HepG2 (cell line): ENCODE measurements around the gene RBM12. TPM values are rescaled to one million over a fixed set of nuclear protein-coding genes. Genes with fewer than 3 reads are reported as not detected.

ENCODE experiments used
- AHDC1 ChIP-seq: sonication (generic); formaldehyde crosslinking; IDR thresholded peaks from 2 replicates; pipeline ENCODE4 v1.5.1; 2020; ENCODE audit warnings: mild to moderate bottlenecking, missing genetic modification reagents, borderline replicate concordance
- CCAR2 ChIP-seq: fragments of 200-400 bp; formaldehyde crosslinking; optimal IDR thresholded peaks from 2 replicates; pipeline ENCODE3; 2018; ENCODE audit warnings: low read depth, mild to moderate bottlenecking, low read length, moderate library complexity
- CHCHD3 ChIP-seq: sonication (generic); formaldehyde crosslinking; IDR thresholded peaks from 2 replicates; pipeline ENCODE4 v1.8.0; 2022; ENCODE audit warnings: mild to moderate bottlenecking, missing genetic modification reagents, moderate library complexity
- GMEB2 ChIP-seq: IDR thresholded peaks from 2 replicates; pipeline ENCODE4 v1.6.1; 2016; ENCODE audit warnings: missing biosample characterization, missing genetic modification reagents, low read depth
- NFIB ChIP-seq: sonication (generic); formaldehyde crosslinking; IDR thresholded peaks from 2 replicates; pipeline ENCODE4 v1.9.0; 2021; ENCODE audit warnings: missing genetic modification reagents, mild to moderate bottlenecking, borderline replicate concordance
- ZNF12 ChIP-seq: sonication (generic); formaldehyde crosslinking; IDR thresholded peaks from 2 replicates; pipeline ENCODE4 v1.5.0; 2020; ENCODE audit warnings: missing genetic modification reagents
- ZNF232 ChIP-seq: sonication (generic); formaldehyde crosslinking; IDR thresholded peaks from 2 replicates; pipeline ENCODE4 v1.4.0; 2020; ENCODE audit warnings: missing genetic modification reagents, borderline replicate concordance
- ZNF788 ChIP-seq: sonication (generic); formaldehyde crosslinking; IDR thresholded peaks from 2 replicates; pipeline ENCODE4 v1.5.0; 2020; ENCODE audit warnings: mild to moderate bottlenecking, missing genetic modification reagents, borderline replicate concordance
- ZNF878 ChIP-seq: sonication (generic); formaldehyde crosslinking; IDR thresholded peaks from 2 replicates; pipeline ENCODE4 v1.8.1; 2023; ENCODE audit warnings: mild to moderate bottlenecking, missing genetic modification reagents, moderate library complexity
- polyA plus RNA-seq, 8 experiments: library from polyadenylated mRNA; depleted of rRNA in 3 of 8; stranded (reverse) in 7 of 8; unstranded in 1 of 8; fragments of >200 nt; fragmentation: Illumina TruSeq in 4 of 8; extraction: Trizol in 4 of 8; gene quantifications; 2 replicates each; pipeline versions ENCODE4 v1.2.1 to v1.2.3, GENCODE V29; 2011 to 2016; ENCODE audit warnings: low read depth in 4 of 8, missing spikeins in 1 of 8, mixed read lengths in 1 of 8; ENCODE audit not compliant: insufficient read depth in 1 of 8
- total RNA-seq, 5 experiments: library from RNA; depleted of rRNA; stranded (reverse); fragments of >200 nt; fragmentation: Illumina TruSeq; extraction: Trizol; gene quantifications; 2 replicates each; pipeline ENCODE4 v1.2.3, GENCODE V29; 2016; ENCODE audit warnings: low read depth in 1 of 5
- TF ChIP-seq, protein P1 (sequence below): sonication (generic); formaldehyde crosslinking; IDR thresholded peaks from 2 replicates; pipeline ENCODE4 v1.9.0; 2021; ENCODE audit warnings: missing genetic modification reagents, mild to moderate bottlenecking, borderline replicate concordance
- TF ChIP-seq, protein P2 (sequence below): sonication (generic); formaldehyde crosslinking; IDR thresholded peaks from 2 replicates; pipeline ENCODE4 v1.4.0; 2020; ENCODE audit warnings: missing genetic modification reagents, borderline replicate concordance
- TF ChIP-seq, protein P3 (sequence below): sonication (generic); formaldehyde crosslinking; IDR thresholded peaks from 2 replicates; pipeline ENCODE4 v1.4.0; 2020; ENCODE audit warnings: missing genetic modification reagents
- TF ChIP-seq, protein P4 (sequence below): sonication (generic); formaldehyde crosslinking; IDR thresholded peaks from 2 replicates; pipeline ENCODE4 v1.5.0; 2020; ENCODE audit warnings: missing genetic modification reagents

RBM12 gene
- total and polyA plus RNA-seq, 2 of the 13 experiments (the other 11 are each of a cell fraction or from before 2014, with no cell fraction given), result 97.9 to 104 TPM

DNA sequence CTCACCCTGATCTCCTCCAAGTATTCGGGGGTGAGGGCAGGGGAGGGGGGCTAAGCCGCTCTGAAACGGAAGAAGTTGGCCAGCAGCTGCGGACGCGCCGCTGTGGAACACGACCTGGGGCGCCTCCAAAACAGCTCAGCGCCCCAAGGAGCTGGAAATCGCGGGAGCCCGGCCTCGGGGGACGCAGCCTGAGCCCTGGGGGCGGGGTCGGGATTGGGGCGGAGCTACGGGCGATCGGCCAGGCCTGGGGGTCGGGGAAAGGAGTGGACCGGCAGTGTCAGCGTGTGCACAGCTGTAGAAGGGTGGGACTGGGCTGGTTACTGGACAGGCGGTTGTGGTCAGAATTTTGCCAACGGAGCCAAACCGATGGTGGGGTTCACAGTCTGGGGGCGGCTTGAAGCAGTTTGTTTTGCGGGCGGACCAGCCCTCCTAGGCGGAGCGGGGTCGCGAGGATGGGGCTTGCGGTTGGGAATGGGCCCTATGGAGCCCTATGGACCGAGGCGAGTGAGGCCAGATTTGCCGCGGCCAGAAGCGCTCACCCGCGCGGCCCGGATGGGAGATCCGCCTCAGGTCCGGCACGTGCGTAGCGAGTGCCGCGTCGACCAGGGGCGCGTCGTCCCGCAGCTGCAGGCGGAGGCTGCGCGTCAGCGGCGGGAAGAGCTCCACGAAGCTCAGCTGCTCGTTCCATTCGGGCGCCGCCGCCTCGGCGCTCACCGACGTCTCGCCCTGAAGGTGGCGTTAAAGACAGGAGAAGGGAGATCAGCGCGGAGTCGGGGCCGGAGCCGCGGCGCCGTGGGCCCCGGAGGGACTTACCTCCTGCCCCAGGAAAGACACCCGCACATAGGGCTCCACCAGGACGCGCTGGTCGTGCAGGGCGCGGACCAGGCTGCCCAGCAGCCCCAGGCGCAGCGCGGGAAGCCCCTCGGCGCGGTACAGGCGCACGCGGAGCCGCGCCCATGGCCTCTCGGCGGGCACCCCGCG is 63.4 kb downstream of the RBM12 start (continued):
- no peak for TF ChIP-seq GMEB2 (CRISPR knock-in tag)
- no peak for TF ChIP-seq AHDC1 (CRISPR knock-in tag)
- peak; percentile 56; the same call in 1 of the 2 replicates for TF ChIP-seq ZNF12
- TF ChIP-seq, protein P1, sequence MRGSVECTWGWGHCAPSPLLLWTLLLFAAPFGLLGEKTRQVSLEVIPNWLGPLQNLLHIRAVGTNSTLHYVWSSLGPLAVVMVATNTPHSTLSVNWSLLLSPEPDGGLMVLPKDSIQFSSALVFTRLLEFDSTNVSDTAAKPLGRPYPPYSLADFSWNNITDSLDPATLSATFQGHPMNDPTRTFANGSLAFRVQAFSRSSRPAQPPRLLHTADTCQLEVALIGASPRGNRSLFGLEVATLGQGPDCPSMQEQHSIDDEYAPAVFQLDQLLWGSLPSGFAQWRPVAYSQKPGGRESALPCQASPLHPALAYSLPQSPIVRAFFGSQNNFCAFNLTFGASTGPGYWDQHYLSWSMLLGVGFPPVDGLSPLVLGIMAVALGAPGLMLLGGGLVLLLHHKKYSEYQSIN (CRISPR knock-in tag), result no peak
- no peak for TF ChIP-seq ZNF878
- TF ChIP-seq, protein P2, sequence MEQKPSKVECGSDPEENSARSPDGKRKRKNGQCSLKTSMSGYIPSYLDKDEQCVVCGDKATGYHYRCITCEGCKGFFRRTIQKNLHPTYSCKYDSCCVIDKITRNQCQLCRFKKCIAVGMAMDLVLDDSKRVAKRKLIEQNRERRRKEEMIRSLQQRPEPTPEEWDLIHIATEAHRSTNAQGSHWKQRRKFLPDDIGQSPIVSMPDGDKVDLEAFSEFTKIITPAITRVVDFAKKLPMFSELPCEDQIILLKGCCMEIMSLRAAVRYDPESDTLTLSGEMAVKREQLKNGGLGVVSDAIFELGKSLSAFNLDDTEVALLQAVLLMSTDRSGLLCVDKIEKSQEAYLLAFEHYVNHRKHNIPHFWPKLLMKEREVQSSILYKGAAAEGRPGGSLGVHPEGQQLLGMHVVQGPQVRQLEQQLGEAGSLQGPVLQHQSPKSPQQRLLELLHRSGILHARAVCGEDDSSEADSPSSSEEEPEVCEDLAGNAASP (CRISPR knock-in tag), result no peak
- 0 out of 2 replicates have a peak, but pooled peaks have one; percentile 54 for TF ChIP-seq ZNF232 (CRISPR knock-in tag)
- TF ChIP-seq, protein P3, sequence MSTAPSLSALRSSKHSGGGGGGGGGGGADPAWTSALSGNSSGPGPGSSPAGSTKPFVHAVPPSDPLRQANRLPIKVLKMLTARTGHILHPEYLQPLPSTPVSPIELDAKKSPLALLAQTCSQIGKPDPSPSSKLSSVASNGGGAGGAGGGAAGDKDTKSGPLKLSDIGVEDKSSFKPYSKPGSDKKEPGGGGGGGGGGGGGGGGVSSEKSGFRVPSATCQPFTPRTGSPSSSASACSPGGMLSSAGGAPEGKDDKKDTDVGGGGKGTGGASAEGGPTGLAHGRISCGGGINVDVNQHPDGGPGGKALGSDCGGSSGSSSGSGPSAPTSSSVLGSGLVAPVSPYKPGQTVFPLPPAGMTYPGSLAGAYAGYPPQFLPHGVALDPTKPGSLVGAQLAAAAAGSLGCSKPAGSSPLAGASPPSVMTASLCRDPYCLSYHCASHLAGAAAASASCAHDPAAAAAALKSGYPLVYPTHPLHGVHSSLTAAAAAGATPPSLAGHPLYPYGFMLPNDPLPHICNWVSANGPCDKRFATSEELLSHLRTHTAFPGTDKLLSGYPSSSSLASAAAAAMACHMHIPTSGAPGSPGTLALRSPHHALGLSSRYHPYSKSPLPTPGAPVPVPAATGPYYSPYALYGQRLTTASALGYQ (CRISPR knock-in tag), result peak; percentile 29; the same call in 1 of the 2 replicates
- no peak for TF ChIP-seq CCAR2
- TF ChIP-seq CHCHD3 (CRISPR knock-in tag), result no peak
- TF ChIP-seq ZNF788, result no peak
- TF ChIP-seq, protein P4, sequence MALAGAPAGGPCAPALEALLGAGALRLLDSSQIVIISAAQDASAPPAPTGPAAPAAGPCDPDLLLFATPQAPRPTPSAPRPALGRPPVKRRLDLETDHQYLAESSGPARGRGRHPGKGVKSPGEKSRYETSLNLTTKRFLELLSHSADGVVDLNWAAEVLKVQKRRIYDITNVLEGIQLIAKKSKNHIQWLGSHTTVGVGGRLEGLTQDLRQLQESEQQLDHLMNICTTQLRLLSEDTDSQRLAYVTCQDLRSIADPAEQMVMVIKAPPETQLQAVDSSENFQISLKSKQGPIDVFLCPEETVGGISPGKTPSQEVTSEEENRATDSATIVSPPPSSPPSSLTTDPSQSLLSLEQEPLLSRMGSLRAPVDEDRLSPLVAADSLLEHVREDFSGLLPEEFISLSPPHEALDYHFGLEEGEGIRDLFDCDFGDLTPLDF, result 0 out of 2 replicates have a peak, but pooled peaks have one; percentile 50
- TF ChIP-seq NFIB, result peak; percentile 72; the same call in 1 of the 2 replicates
